Esophagus muscularis mucosa (tissue), 2 donors: Measurements from ENCODE around the gene PRR15L.

Experiments used
- POLR2A ChIP-seq: fragments of 450-650 bp; IDR thresholded peaks from one replicate; pipeline ENCODE4 v1.6.1; 2017; ENCODE audit warnings: antibody characterized with exemption, moderate library complexity, mild to moderate bottlenecking, low read depth
- POLR2AphosphoS5 ChIP-seq, 2 donors: sonication (generic); formaldehyde crosslinking; IDR thresholded peaks; one replicate each; pipeline ENCODE4 v1.6.1; 2017; ENCODE audit warnings: antibody characterized with exemption in 2 of 2

- TF ChIP-seq POLR2AphosphoS5 (IDR thresholded peaks at IDR 0.05) (no peak), POLR2A (no peak)
Measured at GRCh38 chr17:47993964-47994363, 36.3 kb upstream of the PRR15L start.
